ENCODE results near the gene PCSK9. TPM values are rescaled to one million over a fixed set of nuclear protein-coding genes. Genes with fewer than 3 reads are reported as not detected.

Gene PCSK9
- under 0.01 and 0.26 TPM in 2 replicates for total RNA-seq

GRCh38 chr1:55039342-55040082 is at the start of gene PCSK9:
PCSK9 (plus strand) TSS chr1:55039548; CDS start chr1:55039838, 290 bp downstream.
- DNase-seq (ENCODE audit: low read depth in 2 of 2), result peak in 1 of 2 donors; percentile 19

- no peak for DNase-seq (ENCODE audit: low read depth in 2 of 2)
Measured at GRCh38 chr1:54989968-54990810, 49.2 kb upstream of the PCSK9 start.

GRCh38 chr1:54990916-54991315 is 48.4 kb upstream of the PCSK9 start:
- DNase-seq (ENCODE audit: low read depth in 2 of 2), result no peak

GRCh38 chr1:54991939-54992338 is 47.4 kb upstream of the PCSK9 start:
- DNase-seq (ENCODE audit: low read depth in 2 of 2), result no peak

GRCh38 chr1:54993140-54993539 is 46.2 kb upstream of the PCSK9 start:
- DNase-seq (ENCODE audit: low read depth in 2 of 2), result no peak

GRCh38 chr1:54994355-54994990 is 44.9 kb upstream of the PCSK9 start:
- DNase-seq (ENCODE audit: low read depth in 2 of 2), result no peak

- DNase-seq (ENCODE audit: low read depth in 2 of 2), result no peak
Measured at GRCh38 chr1:54995013-54995760, 44.2 kb upstream of the PCSK9 start.

GRCh38 chr1:54995835-54996234 is 43.5 kb upstream of the PCSK9 start:
- no peak for DNase-seq (ENCODE audit: low read depth in 2 of 2)

GRCh38 chr1:54996359-54996868 is 42.9 kb upstream of the PCSK9 start:
- DNase-seq (ENCODE audit: low read depth in 2 of 2), result peak; percentile 32 to 59

- no peak for DNase-seq (ENCODE audit: low read depth in 2 of 2)
Measured at GRCh38 chr1:54996869-54997710, 42.3 kb upstream of the PCSK9 start.

GRCh38 chr1:54997711-54997986 is 41.7 kb upstream of the PCSK9 start:
- no peak for DNase-seq (ENCODE audit: low read depth in 2 of 2)

GRCh38 chr1:54998100-54998499 is 41.2 kb upstream of the PCSK9 start:
- DNase-seq (ENCODE audit: low read depth in 2 of 2), result no peak

- DNase-seq (ENCODE audit: low read depth in 2 of 2), result no peak
Measured at GRCh38 chr1:54998677-54999076, 40.7 kb upstream of the PCSK9 start, which contains the start of gene BSND. BSND (plus strand) TSS chr1:54998933; CDS start chr1:54999187, 254 bp downstream.

- no peak for DNase-seq (ENCODE audit: low read depth in 2 of 2)
Measured at GRCh38 chr1:55000110-55001085, 39.0 kb upstream of the PCSK9 start.

- DNase-seq (ENCODE audit: low read depth in 2 of 2), result no peak
Measured at GRCh38 chr1:55001311-55001710, 38.0 kb upstream of the PCSK9 start.

GRCh38 chr1:55002686-55003085 is 36.7 kb upstream of the PCSK9 start:
- no peak for DNase-seq (ENCODE audit: low read depth in 2 of 2)

- DNase-seq (ENCODE audit: low read depth in 2 of 2), result no peak
Measured at GRCh38 chr1:55005351-55006140, 33.8 kb upstream of the PCSK9 start.

GRCh38 chr1:55006931-55007330 is 32.4 kb upstream of the PCSK9 start:
- no peak for DNase-seq (ENCODE audit: low read depth in 2 of 2)

Data from dermis microvascular lymphatic vessel endothelial cell (primary cell).